Measurements from ENCODE around the gene CLEC12A. TPM values are rescaled to one million over a fixed set of nuclear protein-coding genes. Genes with fewer than 3 reads are reported as not detected.

CLEC12A gene
- total and polyA plus RNA-seq, 4 experiments from 2014 or later = 0.22 TPM; not detected in 3

DNA sequence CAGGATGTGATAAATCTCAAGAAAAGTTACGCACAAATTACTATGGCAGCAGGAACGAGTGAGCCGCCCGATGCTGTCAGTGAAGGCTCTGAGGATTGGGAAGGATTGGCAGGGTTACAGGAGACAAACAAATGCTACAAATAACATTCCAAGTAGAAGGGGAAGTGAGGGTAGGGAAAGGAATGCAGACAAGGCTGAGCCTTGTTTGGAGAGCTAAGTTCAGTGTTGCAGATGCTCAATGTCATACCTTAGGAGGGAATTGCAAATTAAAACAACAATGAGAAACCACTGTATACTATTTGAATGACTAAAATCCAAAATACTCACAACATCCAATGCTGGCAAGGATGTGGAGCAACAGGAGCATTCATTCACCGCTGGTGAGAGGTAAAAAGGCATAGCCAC is 60.6 kb downstream of the CLEC12A start:
- Mint-ChIP-seq H3K36me3 (no peaks in the 10 kb centered on the region), H3K4me3 (no peak overlapping the region), H3K27ac (no peak overlapping the region), H3K27me3 (peaks cover 5 to 8% of the 10 kb centered on the region in 2 donors), H3K9me3 (peaks cover 0 to 1% (median 0%) of the 10 kb centered on the region in 8 donors), H3K4me1 (no peaks in the 10 kb centered on the region)
- no peak overlapping the region for H3K4me3 ChIP-seq (ENCODE audit: low read length in 2 of 2)
- intact Hi-C loops (cut with micrococcal nuclease) = no loop called here
- ChIA-PET CTCF (ENCODE audit: partially characterized antibody) (interaction anchor here (0.7 kb wide), 1 partner anchor 87 kb away, joined by 3 read pairs; no protein-coding TSS in a partner anchor), POLR2A (ENCODE audit: partially characterized antibody) (no interaction called here)
- no peak overlapping the region for H3K27ac ChIP-seq (ENCODE audit: low read depth, low read length)
- no peaks in the 10 kb centered on the region for H3K27me3 ChIP-seq (ENCODE audit: insufficient read depth, low read length)
- H3K36me3 ChIP-seq (ENCODE audit: insufficient read depth, low read length) = no peaks in the 10 kb centered on the region
- DNase-seq = no peak
- H3K9me3 ChIP-seq (ENCODE audit: control insufficient read depth in 1 of 2, low read length in 2 of 2) = no peaks in the 10 kb centered on the region
- no peaks in the 10 kb centered on the region for H3K4me1 ChIP-seq (ENCODE audit: insufficient read depth, low read length)

DNA sequence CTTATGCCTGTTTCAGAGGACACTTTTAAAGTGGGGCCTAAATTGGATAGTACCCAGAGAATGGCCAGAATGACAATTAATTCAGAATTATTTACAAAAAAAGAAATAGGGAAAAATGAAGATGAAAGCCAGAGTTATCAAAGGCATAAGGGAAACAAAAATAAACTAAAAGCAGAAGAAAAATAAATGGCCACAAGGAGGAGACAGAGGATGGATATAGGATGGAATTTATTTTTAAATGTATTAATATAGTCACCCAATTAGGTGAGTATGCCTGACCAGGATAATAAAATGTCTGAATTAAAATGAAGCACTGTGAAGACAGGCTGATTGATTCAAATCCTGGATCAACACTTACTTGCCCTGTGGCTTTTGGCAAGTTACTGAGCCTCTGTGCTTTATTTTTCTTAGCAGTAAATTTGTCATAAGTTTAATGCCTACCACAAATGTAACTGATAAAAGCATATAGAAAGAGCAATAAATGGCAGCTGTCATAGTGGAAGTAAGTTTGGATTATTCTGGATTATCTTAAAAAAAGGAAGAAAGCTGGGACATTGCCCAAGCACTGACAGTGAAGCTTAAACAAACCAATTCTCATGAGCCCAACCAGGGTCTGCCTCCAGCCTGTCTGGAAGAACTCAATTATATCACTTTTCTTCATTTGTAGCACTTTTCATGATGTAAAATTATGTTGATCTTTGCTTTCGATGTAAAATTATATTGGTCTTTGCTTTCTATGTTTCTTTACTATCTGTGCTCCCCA is 62.8 kb downstream of the CLEC12A start:
- intact Hi-C loops (cut with micrococcal nuclease) = no loop called here
- H3K9me3 ChIP-seq (ENCODE audit: control insufficient read depth in 1 of 2, low read length in 2 of 2) = no peaks in the 10 kb centered on the region
- H3K36me3 ChIP-seq (ENCODE audit: insufficient read depth, low read length) = no peaks in the 10 kb centered on the region
- Mint-ChIP-seq H3K4me1 (no peaks in the 10 kb centered on the region), H3K9me3 (peaks cover 0 to 1% (median 0%) of the 10 kb centered on the region in 8 donors), H3K27me3 (peaks cover 7 to 13% of the 10 kb centered on the region in 2 donors), H3K36me3 (no peaks in the 10 kb centered on the region), H3K4me3 (no peak overlapping the region), H3K27ac (no peak overlapping the region)
- ChIA-PET POLR2A (ENCODE audit: partially characterized antibody) (no interaction called here), CTCF (ENCODE audit: partially characterized antibody) (interaction anchor here (1.1 kb wide), 1 partner anchor 284 kb away, joined by 3 read pairs; no protein-coding TSS in a partner anchor)
- no peak overlapping the region for H3K27ac ChIP-seq (ENCODE audit: low read depth, low read length)
- no peak overlapping the region for H3K4me3 ChIP-seq (ENCODE audit: low read length in 2 of 2)
- H3K27me3 ChIP-seq (ENCODE audit: insufficient read depth, low read length) = no peaks in the 10 kb centered on the region
- DNase-seq = no peak
- H3K4me1 ChIP-seq (ENCODE audit: insufficient read depth, low read length) = no peaks in the 10 kb centered on the region

Other genes starting within 250 kb of the CLEC12A start
- gene CLECL1, start 238.3 kb upstream of the CLEC12A start, total RNA-seq = 1 to 10 TPM; 7.2 to 8.6 TPM
- gene CLECL1, start 238.3 kb upstream of the CLEC12A start, polyA plus RNA-seq = 1 to 10 TPM; 4.3 to 7.5 TPM
- gene CD69, start 210.5 kb upstream of the CLEC12A start, total RNA-seq = 10 to 100 TPM; 31.0 to 35.9 TPM
- gene CD69, start 210.5 kb upstream of the CLEC12A start, polyA plus RNA-seq = 1,000 to 10,000 TPM in 1 of 2 donors, 100 to 1,000 TPM in 1; 145 to 1,121 TPM
- under 1 TPM; 0.28 to 0.49 TPM for gene KLRF1, start 143.9 kb upstream of the CLEC12A start, total RNA-seq
- gene KLRF1, start 143.9 kb upstream of the CLEC12A start, polyA plus RNA-seq = 1 to 10 TPM in 1 of 2 donors, under 1 TPM in 1; 0.30 to 1.1 TPM
- 10 to 100 TPM; 72.5 to 74.6 TPM for gene CLEC2B, start 102.1 kb upstream of the CLEC12A start, total RNA-seq
- gene CLEC2B, start 102.1 kb upstream of the CLEC12A start, polyA plus RNA-seq = 10 to 100 TPM; 42.2 to 79.8 TPM
- gene KLRF2, start 89.9 kb upstream of the CLEC12A start, total RNA-seq = not detected
- not detected for gene KLRF2, start 89.9 kb upstream of the CLEC12A start, polyA plus RNA-seq
- not detected for gene CLEC2A, start 39.0 kb upstream of the CLEC12A start, total RNA-seq
- gene CLEC2A, start 39.0 kb upstream of the CLEC12A start, polyA plus RNA-seq = not detected
- not detected for gene CLEC1B, start 27.7 kb downstream of the CLEC12A start, total RNA-seq
- gene CLEC1B, start 27.7 kb downstream of the CLEC12A start, polyA plus RNA-seq = not detected
- not detected for gene CLEC12B, start 39.2 kb downstream of the CLEC12A start, total RNA-seq
- not detected for gene CLEC12B, start 39.2 kb downstream of the CLEC12A start, polyA plus RNA-seq
- not detected for gene CLEC9A, start 59.3 kb downstream of the CLEC12A start, total RNA-seq
- gene CLEC9A, start 59.3 kb downstream of the CLEC12A start, polyA plus RNA-seq = not detected
- gene CLEC1A, start 127.6 kb downstream of the CLEC12A start, total RNA-seq = not detected
- gene CLEC1A, start 127.6 kb downstream of the CLEC12A start, polyA plus RNA-seq = not detected
- gene CLEC7A, start 158.8 kb downstream of the CLEC12A start, total RNA-seq = 1 to 10 TPM in 1 of 2 experiments, under 1 TPM in 1; 0.89 to 1.3 TPM
- gene CLEC7A, start 158.8 kb downstream of the CLEC12A start, polyA plus RNA-seq = under 1 TPM in 1 of 2 donors, not detected in 1; 0.46 TPM
- gene OLR1, start 200.7 kb downstream of the CLEC12A start, total RNA-seq = under 1 TPM in 1 of 2 experiments, not detected in 1; 0.42 TPM
- gene OLR1, start 200.7 kb downstream of the CLEC12A start, polyA plus RNA-seq = not detected
- not detected for gene TMEM52B, start 207.6 kb downstream of the CLEC12A start, total RNA-seq
- not detected for gene TMEM52B, start 207.6 kb downstream of the CLEC12A start, polyA plus RNA-seq
- 10 to 100 TPM; 35.3 to 36.3 TPM for gene GABARAPL1, start 241.5 kb downstream of the CLEC12A start, total RNA-seq
- gene GABARAPL1, start 241.5 kb downstream of the CLEC12A start, polyA plus RNA-seq = 10 to 100 TPM; 12.8 to 16.2 TPM